Right lobe of liver (tissue), 4 donors: ENCODE results near the gene ATG14.

Experiments used
- CTCF ChIP-seq, 4 donors: fragments of 200-600 bp in 3 of 4; fragments of 450-650 bp in 1 of 4; IDR thresholded peaks; one replicate each; pipeline versions ENCODE4 v1.5.1 to v1.8.0; 2016 to 2022; ENCODE audit warnings: antibody characterized with exemption in 4 of 4, mild to moderate bottlenecking in 2 of 4
- POLR2A ChIP-seq: fragments of 450-650 bp; IDR thresholded peaks from one replicate; pipeline ENCODE4 v1.6.1; 2017; ENCODE audit warnings: antibody characterized with exemption, mild to moderate bottlenecking
- donor health status: DM: no; HTN: no; CAD: no.
- donor health status: DM: no; HTN: no; CAD: no.
- donor health status: DM: no; HTN: yes; CAD: no.

- TF ChIP-seq POLR2A (no peak), CTCF (IDR thresholded peaks at IDR 0.05) (no peak)
These were observed 2.9 kb upstream of the ATG14 start for GRCh38 chr14:55414551-55414950.
